NCI-H524 treated with DMSO at 0.1 percent for 48 hours (cell line): Measurements from ENCODE around the gene GPR85.
"Not testable (repeated sequence)": the region's sequence is repeated elsewhere in the genome, so short reads cannot be mapped to it uniquely, and the experiment has no call there.

Experiments used
- DNase-seq: peaks from one replicate; lab custom pipeline; 2025; lab: John Stamatoyannopoulos, UW

GPR85 gene

GRCh38 chr7:113086431-113086888 lies at the start of gene GPR85:
TSS of gene GPR85 (minus strand) at chr7:113086827. CDS start at chr7:113084721, 2,106 bp downstream.
- DNase-seq: peak; percentile 6

GRCh38 chr7:113134025-113134424 lies 47.4 kb upstream of the GPR85 start:
- no peak for DNase-seq

- DNase-seq: no peak
These were observed 44.7 kb upstream of the GPR85 start for GRCh38 chr7:113131367-113131766.

- no peak for DNase-seq
These were observed 41.4 kb upstream of the GPR85 start for GRCh38 chr7:113128031-113128430.

GRCh38 chr7:113125728-113126127 lies 39.1 kb upstream of the GPR85 start:
- DNase-seq: no peak

GRCh38 chr7:113122744-113123143 lies 36.1 kb upstream of the GPR85 start:
- DNase-seq: peak; percentile 0

GRCh38 chr7:113120647-113121046 lies 34.0 kb upstream of the GPR85 start:
- no peak for DNase-seq

GRCh38 chr7:113119429-113119828 lies 32.8 kb upstream of the GPR85 start:
- no peak for DNase-seq

- peak; percentile 76 for DNase-seq
These were observed 31.7 kb upstream of the GPR85 start, which contains the start of gene SMIM30 for GRCh38 chr7:113118074-113118959. TSS of gene SMIM30 (minus strand) at chr7:113118554. CDS start at chr7:113117578, 976 bp downstream.

- DNase-seq: not testable (repeated sequence)
These were observed 30.7 kb upstream of the GPR85 start for GRCh38 chr7:113117374-113117774.

GRCh38 chr7:113113912-113114311 lies 27.3 kb upstream of the GPR85 start:
- DNase-seq: no peak

GRCh38 chr7:113109718-113110117 lies 23.1 kb upstream of the GPR85 start:
- no peak for DNase-seq

GRCh38 chr7:113100121-113100603 lies 13.5 kb upstream of the GPR85 start:
- DNase-seq: no peak

- no peak for DNase-seq
These were observed 12.8 kb upstream of the GPR85 start for GRCh38 chr7:113099284-113099919.

- DNase-seq: no peak
These were observed 8.1 kb upstream of the GPR85 start for GRCh38 chr7:113094517-113095249.

- DNase-seq: no peak
These were observed 6.9 kb upstream of the GPR85 start for GRCh38 chr7:113093561-113093960.

- no peak for DNase-seq
These were observed 6.1 kb upstream of the GPR85 start for GRCh38 chr7:113092762-113093161.

- DNase-seq: peak; percentile 76
These were observed 708 bp upstream of the GPR85 start for GRCh38 chr7:113087071-113087998.

- DNase-seq: no peak
These were observed 741 bp downstream of the GPR85 start for GRCh38 chr7:113085781-113086390.

GRCh38 chr7:113084496-113085172 lies 2.0 kb downstream of the GPR85 start:
- no peak for DNase-seq
